SK-N-SH (cell line): ENCODE results near the gene H2AZ1. TPM values are rescaled to one million over a fixed set of nuclear protein-coding genes. Genes with fewer than 3 reads are reported as not detected.

ENCODE experiments used
- CTCF ChIA-PET: fragments of 300-600, 350-600 bp; formaldehyde crosslinking; extraction: SDS; loops from one replicate; lab custom pipeline; 2021; lab: Yijun Ruan, JAX
- POLR2A ChIA-PET: fragments of 350-600 bp; sonication (Branson Sonifier 250); formaldehyde crosslinking; extraction: SDS; loops from one replicate; lab custom pipeline; 2020; ENCODE audit warnings: antibody characterized with exemption, inconsistent platforms; lab: Yijun Ruan, JAX
- DNase-seq: peaks from one replicate; pipeline ENCODE4 v3.0.0; 2012
- H2AFZ ChIP-seq: fragments of 200-600 bp; sonication (generic); 2 replicates; pipeline ENCODE4 v1.8.1; 2016; ENCODE audit warnings: antibody characterized with exemption, mild to moderate bottlenecking, low read depth
- H3F3A ChIP-seq: fragments of 200-600 bp; sonication (generic); replicated peaks from 2 replicates; pipeline ENCODE3; 2016; ENCODE audit warnings: antibody characterized with exemption, mild to moderate bottlenecking; ENCODE audit not compliant: insufficient read depth
- H3K27ac ChIP-seq, 2 experiments: fragments of 200-500 bp in 1 of 2; fragments of 200-600 bp in 1 of 2; sonication (Bioruptor generic) in 1 of 2; sonication (generic), shearing (Covaris generic) in 1 of 2; 2 replicates each; pipeline versions ENCODE4 v1.5.1 to v1.6.1; 2014 to 2016; ENCODE audit warnings: low read depth in 2 of 2, inconsistent platforms in 1 of 2, low read length in 1 of 2, mild to moderate bottlenecking in 1 of 2, mixed read lengths in 1 of 2
- H3K27me3 ChIP-seq: fragments of 200-600 bp; sonication (generic), shearing (Covaris generic); 2 replicates; pipeline ENCODE4 v1.6.1; 2016; ENCODE audit warnings: mixed run types; ENCODE audit not compliant: insufficient read depth
- H3K36me3 ChIP-seq, 2 experiments: fragments of 200-500 bp in 1 of 2; fragments of 200-600 bp in 1 of 2; sonication (Bioruptor generic) in 1 of 2; sonication (generic) in 1 of 2; replicated peaks in 1 of 2; 2 replicates each; pipeline versions ENCODE3 to v1.5.1; 2014 to 2016; ENCODE audit warnings: low read length in 1 of 2, mild to moderate bottlenecking in 1 of 2; ENCODE audit not compliant: insufficient read depth in 2 of 2, control insufficient read depth in 1 of 2
- H3K4me1 ChIP-seq, 2 experiments: fragments of 200-500 bp in 1 of 2; fragments of 200-600 bp in 1 of 2; sonication (Bioruptor generic) in 1 of 2; sonication (generic), shearing (Covaris generic) in 1 of 2; 2 replicates each; pipeline versions ENCODE4 v1.5.1 to v1.6.1; 2014 to 2016; ENCODE audit warnings: low read depth in 1 of 2, low read length in 1 of 2, mixed run types in 1 of 2; ENCODE audit not compliant: insufficient read depth in 2 of 2, control insufficient read depth in 1 of 2
- H3K4me2 ChIP-seq: fragments of 200-600 bp; sonication (generic), shearing (Covaris generic); 2 replicates; pipeline ENCODE4 v1.6.1; 2017; ENCODE audit warnings: mixed run types
- H3K4me3 ChIP-seq, 2 experiments: fragments of 200-500 bp in 1 of 2; fragments of 200-600 bp in 1 of 2; sonication (Bioruptor generic) in 1 of 2; sonication (generic), shearing (Covaris generic) in 1 of 2; 2 replicates each; pipeline versions ENCODE4 v1.5.1 to v1.8.1; 2014 to 2016; ENCODE audit warnings: low read depth in 2 of 2, inconsistent platforms in 1 of 2, low read length in 1 of 2, mild to moderate bottlenecking in 1 of 2, mixed read lengths in 1 of 2, moderate library complexity in 1 of 2
- H3K79me2 ChIP-seq: fragments of 200-600 bp; sonication (generic); 2 replicates; pipeline ENCODE4 v1.8.1; 2017; ENCODE audit warnings: mild to moderate bottlenecking; ENCODE audit not compliant: insufficient read depth
- H3K9ac ChIP-seq: fragments of 200-600 bp; sonication (generic); 2 replicates; pipeline ENCODE4 v1.6.1; 2017; ENCODE audit warnings: mixed run types
- H3K9me2 ChIP-seq: fragments of 200-600 bp; sonication (generic); 2 replicates; pipeline ENCODE4 v1.6.1; 2017; ENCODE audit warnings: mixed run types
- H3K9me3 ChIP-seq: fragments of 200-600 bp; sonication (generic); 2 replicates; pipeline ENCODE4 v1.6.1; 2017; ENCODE audit warnings: mixed run types, mild to moderate bottlenecking, moderate library complexity
- H4K20me1 ChIP-seq: fragments of 200-600 bp; sonication (generic); 2 replicates; pipeline ENCODE4 v1.6.1; 2017; ENCODE audit warnings: mild to moderate bottlenecking, mixed run types; ENCODE audit not compliant: insufficient read depth
- CTCF ChIP-seq: fragments of 200-600 bp; sonication (generic); IDR thresholded peaks from 2 replicates; pipeline ENCODE4 v1.6.1; 2017; ENCODE audit warnings: antibody characterized with exemption, mild to moderate bottlenecking, moderate library complexity
- ELF1 ChIP-seq: IDR thresholded peaks from 2 replicates; pipeline ENCODE4 v1.4.0; 2012
- EZH2phosphoT487 ChIP-seq: fragments of 200-600 bp; sonication (generic); IDR thresholded peaks from 2 replicates; pipeline ENCODE4 v1.6.1; 2017; ENCODE audit warnings: low read depth, mixed run types, mild to moderate bottlenecking, antibody characterized with exemption, moderate library complexity, borderline replicate concordance
- FOSL2 ChIP-seq: IDR thresholded peaks from 2 replicates; pipeline ENCODE4 v1.4.0; 2012; ENCODE audit warnings: low read depth, mild to moderate bottlenecking, moderate library complexity, borderline replicate concordance
- GABPA ChIP-seq: IDR thresholded peaks from 2 replicates; pipeline ENCODE4 v1.4.0; 2012; ENCODE audit warnings: low read depth, mild to moderate bottlenecking
- IRF3 ChIP-seq: fragments of 150-350 bp; IDR thresholded peaks from 2 replicates; pipeline ENCODE4 v1.6.1; 2016; ENCODE audit warnings: mild to moderate bottlenecking, low read depth, low read length
- JUND ChIP-seq: IDR thresholded peaks from 2 replicates; pipeline ENCODE4 v1.4.0; 2012
- MAX ChIP-seq: IDR thresholded peaks from 2 replicates; pipeline ENCODE4 v1.4.0; 2012; ENCODE audit warnings: low read depth
- NRF1 ChIP-seq: IDR thresholded peaks from 2 replicates; pipeline ENCODE4 v1.6.1; 2012; ENCODE audit warnings: low read depth, mild to moderate bottlenecking, low read length
- RCOR1 ChIP-seq: fragments of 150-350 bp; IDR thresholded peaks from 2 replicates; pipeline ENCODE4 v1.6.1; 2017; ENCODE audit warnings: antibody characterized with exemption, low read length
- RFX5 ChIP-seq: IDR thresholded peaks from 2 replicates; pipeline ENCODE4 v1.6.1; 2012; ENCODE audit warnings: mild to moderate bottlenecking, improper control_type of control experiment, low read length
- TCF12 ChIP-seq: IDR thresholded peaks from 2 replicates; pipeline ENCODE4 v1.4.0; 2012
- USF1 ChIP-seq: IDR thresholded peaks from 2 replicates; pipeline ENCODE4 v1.4.0; 2012; ENCODE audit warnings: low read depth, borderline replicate concordance
- USF2 ChIP-seq: fragments of 150-350 bp; IDR thresholded peaks from 2 replicates; pipeline ENCODE4 v1.6.1; 2017; ENCODE audit warnings: antibody characterized with exemption, low read length, low read depth, borderline replicate concordance
- WGBS: methylation state at CpG from one replicate; pipeline ENCODE4 v1.1.6; 2017; ENCODE audit warnings: low lambda C conversion rate; 5-methylcytosine and 5-hydroxymethylcytosine counted together
- polyA plus RNA-seq, 3 experiments: library from polyadenylated mRNA; depleted of rRNA; stranded (reverse); fragments of >200 nt; gene quantifications; 2 replicates each; pipeline ENCODE4 v1.2.3, GENCODE V29; 2012

Gene H2AZ1
- polyA plus RNA-seq, 1 of the 3 experiments (the other 2 are of a cell fraction): 408 TPM

- no peaks in the 10 kb centered on the region for H3K36me3 ChIP-seq
- H3K79me2 ChIP-seq: no peaks in the 10 kb centered on the region
- H4K20me1 ChIP-seq: no peaks in the 10 kb centered on the region
- TF ChIP-seq RFX5: no peak
- no peak for TF ChIP-seq ELF1
- no peak for TF ChIP-seq RCOR1
- TF ChIP-seq CTCF: no peak
- TF ChIP-seq GABPA: no peak
- TF ChIP-seq TCF12: no peak
- TF ChIP-seq USF2: no peak
- TF ChIP-seq NRF1: no peak
- no peak for TF ChIP-seq EZH2phosphoT487
- TF ChIP-seq FOSL2: no peak
- TF ChIP-seq MAX: no peak
- no peak for TF ChIP-seq USF1
- TF ChIP-seq JUND: no peak
- TF ChIP-seq IRF3: no peak
- CTCF ChIA-PET: interaction anchor here (0.6 kb wide), 1 partner anchor 16 kb away, joined by 3 read pairs; no protein-coding TSS in a partner anchor
- WGBS: 75% methylated on average over 4 of the region's 4 CpGs
- no peak overlapping the region for H3K4me3 ChIP-seq
- H3K4me2 ChIP-seq: no peak overlapping the region
- no peak overlapping the region for H3K9ac ChIP-seq
- H3K27me3 ChIP-seq: no peaks in the 10 kb centered on the region
- no peaks in the 10 kb centered on the region for H3F3A ChIP-seq
- POLR2A ChIA-PET: no interaction called here
- H3K4me1 ChIP-seq: no peaks in the 10 kb centered on the region
- no peak overlapping the region for H2AFZ ChIP-seq
- H3K9me3 ChIP-seq: no peaks in the 10 kb centered on the region
- no peak for DNase-seq
- H3K9me2 ChIP-seq: no peaks in the 10 kb centered on the region
- H3K27ac ChIP-seq: no peak overlapping the region
Measured at GRCh38 chr4:99986792-99987191, 36.7 kb upstream of the H2AZ1 start.
